ENCODE data around the gene NLRP9.

GRCh38 chr19:55660991-55661390 lies 77.2 kb downstream of the NLRP9 start:
- TF ChIP-seq CTCF (IDR thresholded peaks at IDR 0.05 in 8 of 11, conservative IDR thresholded peaks at IDR 0.05 in 3 of 11) (no peak), POLR2A (IDR thresholded peaks at IDR 0.05) (no peak)

Data from spleen (tissue), 7 donors.